Left lung (tissue), 10 donors: ENCODE data around the gene UBE2F. TPM values are rescaled to one million over a fixed set of nuclear protein-coding genes. Genes with fewer than 3 reads are reported as not detected.
A peak's percentile ranks its signal among the peaks of the same experiment; 100 is the strongest.

Source experiments
- ATAC-seq: fragments of 200-7000 bp; cut with Tn5 transposase; one replicate; pipeline ENCODE4 v1.9.1; 2020; ENCODE audit warnings: moderate library complexity
- DNase-seq, 4 donors: peaks; one replicate each; pipeline ENCODE4 v3.0.0-alpha.2; 2013 to 2020
- H3K27ac ChIP-seq, 2 donors: fragments of 200-600 bp; sonication (generic) in 1 of 2; one replicate each; pipeline versions ENCODE4 v1.5.0 to v1.8.0; 2020 to 2021
- H3K27me3 ChIP-seq, 2 donors: fragments of 200-600 bp; sonication (generic) in 1 of 2; one replicate each; pipeline versions ENCODE4 v1.5.0 to v1.8.0; 2020 to 2021
- H3K36me3 ChIP-seq, 2 donors: fragments of 200-600 bp; sonication (generic) in 1 of 2; one replicate each; pipeline versions ENCODE4 v1.5.0 to v1.8.0; 2020 to 2021
- H3K4me1 ChIP-seq, 2 donors: fragments of 200-600 bp; one replicate each; pipeline ENCODE4 v1.8.0; 2021
- H3K4me3 ChIP-seq, 2 donors: fragments of 200-600 bp; sonication (generic) in 1 of 2; one replicate each; pipeline versions ENCODE4 v1.5.0 to v1.8.0; 2020 to 2021; ENCODE audit warnings: mild to moderate bottlenecking in 1 of 2
- H3K9me3 ChIP-seq, 2 donors: fragments of 200-600 bp; sonication (generic) in 1 of 2; one replicate each; pipeline versions ENCODE4 v1.5.0 to v1.8.0; 2020 to 2021
- CTCF ChIP-seq, 2 donors: fragments of 200-600 bp; sonication (generic) in 1 of 2; IDR thresholded peaks; one replicate each; pipeline versions ENCODE4 v1.5.0 to v1.8.0; 2021; ENCODE audit warnings: antibody characterized with exemption in 2 of 2
- intact Hi-C, 2 donors: fragments of 100-400 bp; cut with DNase I; formaldehyde crosslinking; loops; one replicate each; pipeline versions ENCODE4 v1.11.2 to v1.14.2; 2022
- polyA plus RNA-seq, 6 donors: library from polyadenylated mRNA; unstranded; fragments of 120-200 nt; gene quantifications; one replicate each; pipeline ENCODE4 v1.2.1, GENCODE V29; 2013; ENCODE audit not compliant: insufficient read length in 6 of 6
- total RNA-seq, 2 donors: library from RNA; stranded (reverse); fragmentation: NEBNext Ultra II Directional; extraction: Animal tissue kit (Norgen Biotek cat#: 25700); gene quantifications; one replicate each; pipeline ENCODE4 v1.2.1, GENCODE V29; 2021
- donor health status: DM: no; HTN: yes; CAD: no.
- donor health status: DM: no; HTN: no; CAD: no.

The UBE2F gene
- total and polyA plus RNA-seq, 8 donors: 33.9 to 58.9 (median 34.7) TPM

GRCh38 chr2:237982039-237982725, 15.4 kb downstream of the UBE2F start:
- no peak for TF ChIP-seq CTCF (IDR thresholded peaks at IDR 0.05)
- intact Hi-C loops: no loop called here
- Histone ChIP-seq H3K27ac (no peak overlapping the region), H3K27me3 (no peaks in the 10 kb centered on the region), H3K4me1 (peaks cover 0 to 45% of the 10 kb centered on the region in 2 donors), H3K4me3 (no peak overlapping the region), H3K36me3 (peaks cover 0 to 19% of the 10 kb centered on the region in 2 donors), H3K9me3 (no peaks in the 10 kb centered on the region)
- no peak for ATAC-seq
- DNase-seq: no peak

GRCh38 chr2:237983922-237984321, 17.1 kb downstream of the UBE2F start:
- Histone ChIP-seq H3K27me3 (no peaks in the 10 kb centered on the region), H3K36me3 (peaks cover 0 to 9% of the 10 kb centered on the region in 2 donors), H3K4me1 (peaks cover 0 to 41% of the 10 kb centered on the region in 2 donors), H3K4me3 (no peak overlapping the region), H3K9me3 (no peaks in the 10 kb centered on the region), H3K27ac (peak overlapping the region in 1 of 2 donors; percentile 3)
- DNase-seq (no peak), ATAC-seq (no peak)
- no peak for TF ChIP-seq CTCF (IDR thresholded peaks at IDR 0.05)
- intact Hi-C loops: no loop called here

GRCh38 chr2:237987268-237987667, 20.5 kb downstream of the UBE2F start:
- Histone ChIP-seq H3K9me3 (no peaks in the 10 kb centered on the region), H3K27me3 (no peaks in the 10 kb centered on the region), H3K36me3 (peaks cover 0 to 36% of the 10 kb centered on the region in 2 donors), H3K27ac (no peak overlapping the region), H3K4me1 (peaks cover 0 to 21% of the 10 kb centered on the region in 2 donors), H3K4me3 (no peak overlapping the region)
- ATAC-seq (no peak), DNase-seq (no peak)
- no peak for TF ChIP-seq CTCF (IDR thresholded peaks at IDR 0.05)
- intact Hi-C loops: no loop called here

- no peak for TF ChIP-seq CTCF (IDR thresholded peaks at IDR 0.05)
- H3K36me3 ChIP-seq: peaks cover 0 to 69% of the 10 kb centered on the region in 2 donors
- H3K4me3 ChIP-seq: no peak overlapping the region
- H3K27ac ChIP-seq: no peak overlapping the region
- DNase-seq (no peak), ATAC-seq (no peak)
- H3K4me1 ChIP-seq: peaks cover 0 to 4% of the 10 kb centered on the region in 2 donors
- no peaks in the 10 kb centered on the region for H3K9me3 ChIP-seq
- H3K27me3 ChIP-seq: no peaks in the 10 kb centered on the region
- intact Hi-C loops: no loop called here
These were observed 26.9 kb downstream of the UBE2F start for GRCh38 chr2:237993701-237994100.

GRCh38 chr2:237995036-237995435, 28.2 kb downstream of the UBE2F start:
- no peak for TF ChIP-seq CTCF (IDR thresholded peaks at IDR 0.05)
- DNase-seq (no peak), ATAC-seq (no peak)
- Histone ChIP-seq H3K36me3 (peaks cover 0 to 59% of the 10 kb centered on the region in 2 donors), H3K4me3 (no peak overlapping the region), H3K9me3 (no peaks in the 10 kb centered on the region), H3K4me1 (no peaks in the 10 kb centered on the region), H3K27me3 (no peaks in the 10 kb centered on the region), H3K27ac (no peak overlapping the region)
- intact Hi-C loops: no loop called here
